Neural progenitor cell (in vitro differentiated cells): Measurements from ENCODE around the gene AKR1B1.

Experiments used
- CTCF ChIP-seq: fragments of 200-600 bp; sonication (generic); IDR thresholded peaks from 2 replicates; pipeline ENCODE4 v1.5.1; 2017; ENCODE audit warnings: antibody characterized with exemption, mild to moderate bottlenecking
- EZH2phosphoT487 ChIP-seq: fragments of 200-600 bp; sonication (generic); IDR thresholded peaks from 2 replicates; pipeline ENCODE4 v1.6.1; 2017; ENCODE audit warnings: antibody characterized with exemption

GRCh38 chr7:134441264-134441663 is 17.6 kb downstream of the AKR1B1 start:
- no peak for TF ChIP-seq CTCF
- no peak for TF ChIP-seq EZH2phosphoT487
